Activated naive CD4-positive, alpha-beta T cell treated with anti-CD3 and anti-CD28 coated beads, Interleukin-2, amount 50 U/mL, for 72 hours (primary cell): ENCODE data around the gene ZMIZ1. TPM values are rescaled to one million over a fixed set of nuclear protein-coding genes. Genes with fewer than 3 reads are reported as not detected.

Source experiments
- ATAC-seq, 2 donors: fragments of 150-1000 bp; cut with Tn5 transposase; 2 replicates each; pipeline ENCODE4 v1.10.0; 2021; ENCODE audit warnings: mild to moderate bottlenecking in 2 of 2, moderate library complexity in 2 of 2
- DNase-seq, 2 donors: peaks; one replicate each; pipeline ENCODE4 v3.0.0; 2021 to 2022; ENCODE audit warnings: low spot score in 2 of 2
- H3K27ac Mint-ChIP-seq, 2 donors: one replicate each; pipeline ENCODE4 v1.8.0; 2022; ENCODE audit warnings: mild to moderate bottlenecking in 2 of 2, mixed read lengths in 2 of 2
- H3K36me3 Mint-ChIP-seq, 2 donors: one replicate each; pipeline ENCODE4 v1.8.0; 2022; ENCODE audit warnings: mixed read lengths in 2 of 2
- H3K9me3 Mint-ChIP-seq, 2 donors: one replicate each; pipeline ENCODE4 v1.8.0; 2022; ENCODE audit warnings: mixed read lengths in 2 of 2
- total RNA-seq, 2 donors: library from RNA; stranded (reverse); gene quantifications; one replicate each; pipeline ENCODE4 v1.2.3, GENCODE V29; 2022

The ZMIZ1 gene
- total RNA-seq, 2 donors from 2014 or later: 16.1 to 42.7 TPM

DNA sequence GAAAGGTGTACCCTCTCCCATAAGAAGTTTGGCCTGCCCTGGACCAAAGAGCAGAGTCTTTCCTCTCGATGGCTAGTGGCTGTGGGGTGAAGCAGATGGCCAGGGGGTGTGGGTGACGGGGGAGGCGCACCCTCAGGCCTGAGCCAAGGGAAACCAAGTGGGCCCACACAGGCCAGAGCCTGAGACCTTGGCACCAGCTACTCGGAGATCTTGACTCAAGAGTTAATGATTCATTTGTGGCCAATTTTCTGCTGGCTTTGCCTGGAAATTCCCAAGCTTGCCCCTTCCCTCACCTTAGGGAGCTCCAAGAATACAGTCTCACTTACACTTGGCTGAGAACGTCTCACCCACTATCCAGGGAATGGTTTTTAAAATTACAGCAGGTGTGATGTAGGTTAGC lies 42.7 kb downstream of the ZMIZ1 start:
- no peaks in the 10 kb centered on the region for H3K9me3 Mint-ChIP-seq
- H3K36me3 Mint-ChIP-seq: no peaks in the 10 kb centered on the region
- no peak for DNase-seq
- no peak for ATAC-seq
- H3K27ac Mint-ChIP-seq: no peak overlapping the region

DNA sequence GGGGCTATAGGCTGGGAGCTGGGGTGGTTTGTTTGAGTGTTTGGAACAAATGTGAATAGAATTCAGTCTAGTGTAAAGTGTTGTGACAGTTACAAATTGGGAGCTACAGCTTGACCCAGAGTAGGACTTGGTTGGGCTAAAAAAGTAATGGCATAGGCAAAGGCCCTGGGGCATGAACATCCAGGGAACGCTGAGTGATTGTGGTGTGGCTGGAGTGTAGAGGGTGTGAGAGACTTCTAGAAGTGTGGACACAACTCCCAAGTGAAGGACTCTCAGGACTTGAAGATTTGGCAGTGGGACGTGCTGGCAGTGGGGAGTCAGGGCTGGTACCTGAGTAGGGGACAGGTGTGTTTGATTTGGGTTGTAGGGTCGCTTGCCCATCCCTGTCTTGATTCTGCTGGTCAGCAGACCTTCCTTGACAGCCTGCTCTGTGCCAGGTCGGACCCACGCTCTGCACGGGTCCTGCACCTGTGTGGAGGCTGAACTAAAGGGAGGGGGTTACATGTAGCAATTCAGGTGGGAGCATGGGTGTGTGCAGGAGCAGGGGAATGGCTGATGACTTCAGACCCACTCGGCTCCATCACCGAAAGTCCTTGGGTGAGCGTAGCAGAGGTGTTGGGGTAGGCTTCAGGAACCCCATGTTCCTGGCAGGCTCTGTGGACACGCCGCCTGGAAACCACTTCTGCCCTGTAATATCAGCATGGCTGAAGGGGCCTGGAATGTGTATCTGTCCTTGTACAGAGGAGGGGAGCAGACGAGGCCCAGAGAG lies 43.3 kb downstream of the ZMIZ1 start:
- Mint-ChIP-seq H3K9me3 (no peaks in the 10 kb centered on the region), H3K36me3 (no peaks in the 10 kb centered on the region), H3K27ac (peak overlapping the region in 1 of 2 donors; percentile 28)
- DNase-seq: no peak
- no peak for ATAC-seq

DNA sequence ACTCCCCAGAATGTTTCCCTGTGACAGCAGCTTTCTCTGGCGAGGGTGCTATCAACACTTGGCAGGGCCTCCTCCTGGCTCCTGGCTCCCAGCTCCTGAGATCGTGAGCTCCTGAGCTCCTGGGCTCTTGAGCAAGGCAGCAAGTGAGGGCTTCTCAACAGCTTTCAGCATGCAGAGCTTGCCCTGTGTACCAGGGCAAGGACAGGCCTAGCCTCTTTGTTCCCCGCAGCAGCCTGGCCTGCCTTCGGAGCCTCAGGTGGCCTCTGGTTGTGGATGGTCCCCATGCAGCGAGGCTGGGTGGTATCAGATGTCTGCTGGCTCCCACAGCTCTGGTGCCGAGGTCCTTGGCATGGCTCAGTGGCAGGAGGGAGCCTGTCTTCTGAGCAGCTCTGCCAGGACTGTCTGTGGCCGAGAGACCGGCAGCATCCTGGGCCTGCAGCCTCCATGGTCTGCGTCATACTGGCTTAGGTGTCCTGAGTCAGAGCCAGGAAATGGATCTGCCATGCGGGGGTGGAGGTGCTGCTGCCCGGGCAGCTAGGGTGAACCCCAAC lies 44.2 kb downstream of the ZMIZ1 start:
- no peaks in the 10 kb centered on the region for H3K36me3 Mint-ChIP-seq
- H3K9me3 Mint-ChIP-seq: no peaks in the 10 kb centered on the region
- ATAC-seq (no peak), DNase-seq (no peak)
- H3K27ac Mint-ChIP-seq: no peak overlapping the region

- ATAC-seq (no peak), DNase-seq (no peak)
- peak overlapping the region in 1 of 2 donors; percentile 42 for H3K27ac Mint-ChIP-seq
- no peaks in the 10 kb centered on the region for H3K36me3 Mint-ChIP-seq
- no peaks in the 10 kb centered on the region for H3K9me3 Mint-ChIP-seq
Measured at GRCh38 chr10:79113827-79114226, 45.1 kb downstream of the ZMIZ1 start.

DNA sequence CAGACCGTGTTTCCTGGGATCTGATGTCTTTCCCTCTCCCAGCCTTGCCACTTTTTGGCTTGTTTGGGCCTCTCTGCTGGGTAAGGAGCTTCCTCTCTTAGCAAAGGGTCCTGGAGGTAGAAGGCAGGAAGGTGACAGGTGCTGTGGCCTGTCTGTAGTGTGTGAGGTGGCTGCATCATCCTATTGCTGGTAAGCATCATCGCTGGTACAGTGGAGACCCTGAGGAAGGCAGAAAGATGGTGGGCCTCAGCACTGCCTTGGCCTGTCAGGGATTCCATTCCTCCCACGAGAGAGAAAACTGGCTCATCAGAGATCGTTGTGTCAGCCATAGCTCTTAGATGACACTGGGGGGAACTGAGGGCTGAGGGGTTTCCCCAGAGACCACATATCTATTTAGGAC lies 46.5 kb downstream of the ZMIZ1 start:
- no peak for ATAC-seq
- H3K36me3 Mint-ChIP-seq: no peaks in the 10 kb centered on the region
- H3K27ac Mint-ChIP-seq: no peak overlapping the region
- DNase-seq: no peak
- no peaks in the 10 kb centered on the region for H3K9me3 Mint-ChIP-seq

- Mint-ChIP-seq H3K9me3 (no peaks in the 10 kb centered on the region), H3K27ac (peak overlapping the region in 1 of 2 donors; percentile 72), H3K36me3 (no peaks in the 10 kb centered on the region)
- ATAC-seq: peak in 1 of 2 donors; percentile 65
- no peak for DNase-seq
Measured at GRCh38 chr10:79116368-79116767, 47.6 kb downstream of the ZMIZ1 start.

- DNase-seq (no peak), ATAC-seq (peak in 1 of 2 donors; percentile 79)
- no peaks in the 10 kb centered on the region for H3K9me3 Mint-ChIP-seq
- H3K36me3 Mint-ChIP-seq: no peaks in the 10 kb centered on the region
- peak overlapping the region in 1 of 2 donors; percentile 7 for H3K27ac Mint-ChIP-seq
Measured at GRCh38 chr10:79116801-79117723, 48.3 kb downstream of the ZMIZ1 start.

- H3K9me3 Mint-ChIP-seq: no peaks in the 10 kb centered on the region
- DNase-seq (no peak), ATAC-seq (no peak)
- H3K27ac Mint-ChIP-seq: no peak overlapping the region
- H3K36me3 Mint-ChIP-seq: no peaks in the 10 kb centered on the region
Measured at GRCh38 chr10:79118286-79119202, 49.8 kb downstream of the ZMIZ1 start.

GRCh38 chr10:79119306-79119705 lies 50.5 kb downstream of the ZMIZ1 start:
- no peak for ATAC-seq
- no peak for DNase-seq
- Mint-ChIP-seq H3K9me3 (no peaks in the 10 kb centered on the region), H3K36me3 (no peaks in the 10 kb centered on the region), H3K27ac (no peak overlapping the region)

- DNase-seq (no peak), ATAC-seq (no peak)
- Mint-ChIP-seq H3K27ac (no peak overlapping the region), H3K9me3 (no peaks in the 10 kb centered on the region), H3K36me3 (no peaks in the 10 kb centered on the region)
Measured at GRCh38 chr10:79123547-79123963, 54.8 kb downstream of the ZMIZ1 start.

DNA sequence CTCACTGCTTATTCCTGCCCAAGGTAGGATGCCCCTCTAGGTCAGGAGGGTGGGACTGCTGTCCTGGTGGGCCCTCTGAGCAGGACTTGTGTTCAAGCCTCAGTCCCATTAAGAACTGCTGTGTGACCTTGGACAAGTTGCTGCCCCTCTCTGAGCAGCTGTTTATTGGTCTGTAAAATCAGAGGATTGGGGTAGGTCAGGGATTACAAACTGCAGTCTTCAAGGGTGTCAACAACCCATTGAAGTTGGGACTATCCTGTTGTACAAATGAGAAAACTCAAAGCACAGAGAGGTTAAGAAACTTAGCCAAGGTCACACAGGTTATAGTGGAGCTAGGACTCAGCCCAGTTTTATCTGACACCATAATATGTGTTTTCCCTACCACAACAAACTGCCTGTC lies 55.3 kb downstream of the ZMIZ1 start:
- Mint-ChIP-seq H3K9me3 (no peaks in the 10 kb centered on the region), H3K27ac (no peak overlapping the region), H3K36me3 (no peaks in the 10 kb centered on the region)
- ATAC-seq (no peak), DNase-seq (no peak)

GRCh38 chr10:79125092-79125491 lies 56.3 kb downstream of the ZMIZ1 start:
- H3K27ac Mint-ChIP-seq: no peak overlapping the region
- ATAC-seq (no peak), DNase-seq (no peak)
- H3K9me3 Mint-ChIP-seq: no peaks in the 10 kb centered on the region
- H3K36me3 Mint-ChIP-seq: no peaks in the 10 kb centered on the region

GRCh38 chr10:79126351-79127080 lies 57.8 kb downstream of the ZMIZ1 start:
- H3K27ac Mint-ChIP-seq: peak overlapping the region in 1 of 2 donors; percentile 60
- no peaks in the 10 kb centered on the region for H3K36me3 Mint-ChIP-seq
- ATAC-seq (no peak), DNase-seq (no peak)
- H3K9me3 Mint-ChIP-seq: no peaks in the 10 kb centered on the region

DNA sequence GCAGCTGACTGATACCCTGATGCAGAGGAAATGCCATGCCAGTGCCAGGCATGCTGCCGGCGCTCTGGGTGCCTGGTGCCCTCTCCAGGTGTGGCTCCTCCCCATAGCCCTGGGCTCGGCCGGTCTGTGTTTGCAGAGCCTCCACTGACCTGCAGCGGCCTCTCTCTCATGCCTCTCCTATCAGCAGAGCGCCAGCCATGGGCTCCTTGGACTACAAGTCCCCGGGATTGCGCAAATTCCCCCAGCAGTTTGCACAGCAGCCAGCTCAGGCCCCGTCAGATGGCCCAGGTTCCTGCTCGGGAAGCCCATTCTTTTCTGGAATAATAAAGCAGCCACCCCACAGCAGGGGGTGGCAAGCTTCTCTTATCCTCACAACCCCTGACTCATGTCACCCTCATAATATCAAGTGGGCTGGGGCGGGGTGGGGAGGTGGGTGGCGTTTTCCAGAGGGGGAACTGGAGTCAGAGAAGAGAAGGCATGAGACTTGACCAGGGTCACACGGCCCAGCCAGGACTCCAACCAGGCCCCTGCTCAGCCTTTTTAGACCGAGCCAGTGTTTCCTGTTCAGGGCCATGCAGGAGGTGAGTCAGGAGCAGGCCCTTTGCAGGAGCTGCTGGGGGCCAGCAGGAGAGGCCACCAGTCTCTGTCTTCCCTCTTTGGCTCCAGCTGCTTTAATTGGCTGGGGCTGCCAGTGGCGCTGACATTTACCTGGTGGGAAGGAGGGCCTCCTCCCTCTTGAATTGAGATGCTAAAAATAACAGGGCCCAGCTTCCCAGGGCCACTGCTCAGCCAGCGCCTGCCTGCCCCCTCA lies 58.6 kb downstream of the ZMIZ1 start:
- peak in 1 of 2 donors; percentile 31 for ATAC-seq
- H3K9me3 Mint-ChIP-seq: no peaks in the 10 kb centered on the region
- H3K27ac Mint-ChIP-seq: no peak overlapping the region
- H3K36me3 Mint-ChIP-seq: no peaks in the 10 kb centered on the region
- no peak for DNase-seq
